ENCODE data around the gene GALNS.

DNA sequence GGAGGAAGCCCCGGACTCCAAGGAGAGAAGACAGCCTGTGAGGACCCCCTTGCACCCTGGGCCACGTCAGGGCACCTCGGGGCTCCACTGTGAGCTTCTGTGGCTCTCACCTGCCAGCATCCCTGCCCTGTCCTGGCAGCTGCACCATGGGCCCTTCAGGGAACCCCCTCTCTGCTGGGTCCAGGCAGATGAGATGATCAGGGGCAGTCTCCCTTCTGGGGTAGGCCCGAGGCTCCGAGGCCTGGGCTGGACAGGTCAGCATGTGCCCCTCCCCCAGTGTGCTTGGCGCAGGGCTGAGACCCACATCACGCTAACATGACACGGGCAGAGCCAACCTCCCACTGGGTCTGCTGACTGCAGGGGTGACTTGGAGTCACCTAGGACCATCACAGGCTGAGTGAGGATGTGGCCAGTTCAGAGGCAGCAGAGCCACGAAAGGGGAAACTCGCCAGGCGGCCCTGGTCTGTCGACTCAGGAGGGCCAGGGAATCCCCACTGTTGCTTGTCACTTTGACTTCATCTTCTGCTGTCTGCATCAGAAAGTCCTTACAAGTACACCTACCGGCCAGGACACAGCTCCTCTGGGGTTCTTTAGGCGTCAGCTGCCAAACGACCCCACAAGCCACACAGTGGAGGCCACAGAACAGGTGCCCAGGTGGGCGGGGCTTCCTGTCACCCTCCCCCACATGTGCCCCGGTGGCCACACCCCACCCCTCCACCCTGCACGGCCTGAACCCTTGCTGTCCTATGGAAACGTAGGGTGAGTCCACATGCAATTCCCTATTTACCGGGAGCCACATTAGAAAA is 2.2 kb downstream of the GALNS start:
- TF ChIP-seq CTCF (IDR thresholded peaks at IDR 0.05) (no peak), POLR2AphosphoS5 (IDR thresholded peaks at IDR 0.05) (no peak), POLR2A (IDR thresholded peaks at IDR 0.05) (no peak)
